K562 treated with DMSO at 1 percent for 4 hours (cell line): Measurements from ENCODE around the gene MOAP1. TPM values are rescaled to one million over a fixed set of nuclear protein-coding genes. Genes with fewer than 3 reads are reported as not detected.

ENCODE experiments used
- total RNA-seq: library from RNA; unstranded; fragments of 300-600 nt; gene quantifications from 2 replicates; pipeline ENCODE4 v1.2.3, GENCODE V29; 2022; ENCODE audit not compliant: insufficient read depth

MOAP1 gene, protein sequence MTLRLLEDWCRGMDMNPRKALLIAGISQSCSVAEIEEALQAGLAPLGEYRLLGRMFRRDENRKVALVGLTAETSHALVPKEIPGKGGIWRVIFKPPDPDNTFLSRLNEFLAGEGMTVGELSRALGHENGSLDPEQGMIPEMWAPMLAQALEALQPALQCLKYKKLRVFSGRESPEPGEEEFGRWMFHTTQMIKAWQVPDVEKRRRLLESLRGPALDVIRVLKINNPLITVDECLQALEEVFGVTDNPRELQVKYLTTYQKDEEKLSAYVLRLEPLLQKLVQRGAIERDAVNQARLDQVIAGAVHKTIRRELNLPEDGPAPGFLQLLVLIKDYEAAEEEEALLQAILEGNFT
- total RNA-seq, result 10.9 and 11.1 TPM in 2 replicates

GRCh38 chr14:93184391-93185348, at the start of gene MOAP1, which contains the start of gene LYSET:
MOAP1 (minus strand) TSS chr14:93184897; CDS start chr14:93184242, 655 bp downstream.
LYSET (plus strand) TSS chr14:93185317; CDS start chr14:93185406, 89 bp downstream.

GRCh38 chr14:93206793-93207467, 22.2 kb upstream of the MOAP1 start, which contains the start of the genes GON7 and UBR7:
GON7 (minus strand) TSS chr14:93207065; CDS start chr14:93207037, 28 bp downstream.
UBR7 (plus strand) TSS chr14:93207256; CDS start chr14:93207292, 36 bp downstream.

Other genes with a start within 250 kb of the MOAP1 start
- gene ITPK1, start 69.0 kb downstream of the MOAP1 start, total RNA-seq, result 35.9 and 46.5 TPM in 2 replicates
- 22.3 and 23.6 TPM in 2 replicates for gene LYSET, start 420 bp upstream of the MOAP1 start, total RNA-seq
- 10.2 and 13.1 TPM in 2 replicates for gene GON7, start 22.2 kb upstream of the MOAP1 start, total RNA-seq
- gene UBR7, start 22.4 kb upstream of the MOAP1 start, total RNA-seq, result 18.0 and 22.4 TPM in 2 replicates
- 5.1 and 7.9 TPM in 2 replicates for gene BTBD7, start 148.1 kb upstream of the MOAP1 start, total RNA-seq
- not detected in 2 replicates for gene COX8C, start 162.3 kb upstream of the MOAP1 start, total RNA-seq
- not detected in 2 replicates for gene UNC79, start 246.0 kb upstream of the MOAP1 start, total RNA-seq